MM.1S (cell line): ENCODE results near the gene APOBEC3H.

Experiments used
- CTCF ChIP-seq: fragments of 300-600 bp; sonication (generic); IDR thresholded peaks from 2 replicates; pipeline ENCODE4 v1.5.1; 2016; ENCODE audit warnings: antibody characterized with exemption, low read length, mixed read lengths
- EZH2 ChIP-seq: fragments of 300-600 bp; sonication (generic); optimal IDR thresholded peaks from 2 replicates; pipeline ENCODE3; 2017; ENCODE audit warnings: low read depth, mild to moderate bottlenecking, antibody characterized with exemption, low read length, mixed read lengths

DNA sequence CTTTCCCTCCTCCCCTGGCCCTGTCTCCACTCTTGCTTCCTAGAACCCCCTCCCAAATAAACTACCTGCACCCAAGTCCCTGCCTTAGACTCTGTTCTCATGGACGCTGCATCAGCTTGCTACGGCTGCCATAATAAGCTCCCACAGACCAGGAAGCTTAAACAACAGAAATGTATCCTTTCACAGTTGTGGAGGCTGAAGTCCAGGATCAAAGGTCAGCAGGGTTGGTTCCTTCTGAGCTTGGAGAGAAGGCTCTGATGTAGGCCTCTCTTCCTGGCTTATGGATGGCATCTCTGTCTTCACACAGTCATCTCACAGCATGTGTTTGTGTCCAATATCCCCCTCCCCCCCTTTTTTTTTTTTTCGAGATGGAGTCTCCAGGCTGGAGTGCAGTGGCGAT, 32.0 kb downstream of the APOBEC3H start:
- TF ChIP-seq CTCF, result no peak
- no peak for TF ChIP-seq EZH2
